Mesothelial cell of epicardium (in vitro differentiated cells): ENCODE data around the gene LY6G5C. TPM values are rescaled to one million over a fixed set of nuclear protein-coding genes. Genes with fewer than 3 reads are reported as not detected.

Experiments
- DNase-seq, 2 experiments: peaks; one replicate each; pipeline ENCODE4 v3.0.0; 2021; ENCODE audit warnings: low spot score in 2 of 2; ENCODE audit not compliant: unreplicated experiment in 2 of 2
- H3K27ac Mint-ChIP-seq: 2 replicates; pipeline ENCODE4 v1.8.0; 2021; ENCODE audit warnings: mixed read lengths
- H3K27me3 Mint-ChIP-seq: 2 replicates; pipeline ENCODE4 v1.8.0; 2021; ENCODE audit warnings: low read depth, mixed read lengths
- H3K36me3 Mint-ChIP-seq: 2 replicates; pipeline ENCODE4 v1.8.0; 2021; ENCODE audit warnings: mixed read lengths
- H3K4me1 Mint-ChIP-seq: 2 replicates; pipeline ENCODE4 v1.8.0; 2021; ENCODE audit warnings: mixed read lengths
- H3K4me3 Mint-ChIP-seq: 2 replicates; pipeline ENCODE4 v1.8.0; 2021; ENCODE audit warnings: mild to moderate bottlenecking, moderate library complexity, mixed read lengths
- H3K9me3 Mint-ChIP-seq: 2 replicates; pipeline ENCODE4 v1.8.0; 2021; ENCODE audit warnings: mixed read lengths
- total RNA-seq: library from RNA; stranded (reverse); gene quantifications from 3 replicates; pipeline ENCODE4 v1.2.1, GENCODE V29; 2021
- TF ChIP-seq, protein P1 (sequence below): fragments of 200-600 bp; sonication (generic); IDR thresholded peaks from one replicate; pipeline ENCODE4 v1.5.0; 2021; ENCODE audit warnings: antibody characterized with exemption; ENCODE audit not compliant: unreplicated experiment

Gene LY6G5C
- total RNA-seq, 1 donor from 2014 or later = 1.5 TPM

DNA sequence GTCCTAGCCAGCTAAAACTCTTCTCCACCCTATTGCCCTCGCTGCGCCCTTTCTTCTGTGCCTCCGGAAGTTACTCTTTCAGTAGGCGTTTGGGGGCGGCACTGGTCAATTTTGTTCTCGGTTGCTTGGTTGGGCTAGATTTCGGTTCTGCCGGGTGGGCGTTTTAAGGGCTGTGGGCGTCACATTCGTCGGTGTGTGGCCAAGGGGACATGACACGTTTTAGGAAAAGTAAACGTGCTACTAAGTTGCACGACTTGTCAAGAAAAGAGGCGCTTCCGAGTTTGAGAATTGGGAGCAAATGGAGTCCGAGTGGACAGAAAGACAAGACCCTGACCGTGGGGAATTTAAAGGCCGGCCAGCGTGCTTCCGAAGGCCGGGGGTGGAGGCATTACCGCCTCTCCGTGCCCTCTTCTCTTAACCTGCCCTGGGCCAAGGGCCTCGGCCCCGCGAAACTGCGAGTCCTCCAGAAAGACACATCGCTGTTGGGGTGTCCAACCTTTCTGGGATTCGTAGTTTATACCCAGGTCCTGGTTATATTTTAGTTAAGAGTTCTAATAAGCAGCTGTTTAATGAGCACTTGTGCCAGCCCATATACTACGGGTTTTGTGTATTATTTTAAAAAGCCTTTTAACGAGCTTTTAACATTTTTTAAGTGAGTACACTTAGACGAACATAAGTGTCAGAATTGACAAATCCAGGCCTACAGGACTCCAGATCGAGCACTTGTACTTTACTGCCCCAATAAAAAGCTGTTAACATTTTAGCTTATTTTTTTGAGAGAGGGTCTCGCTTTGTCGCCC is 27.7 kb downstream of the LY6G5C start:
- H3K4me1 Mint-ChIP-seq = peaks cover 24% of the 10 kb centered on the region

DNA sequence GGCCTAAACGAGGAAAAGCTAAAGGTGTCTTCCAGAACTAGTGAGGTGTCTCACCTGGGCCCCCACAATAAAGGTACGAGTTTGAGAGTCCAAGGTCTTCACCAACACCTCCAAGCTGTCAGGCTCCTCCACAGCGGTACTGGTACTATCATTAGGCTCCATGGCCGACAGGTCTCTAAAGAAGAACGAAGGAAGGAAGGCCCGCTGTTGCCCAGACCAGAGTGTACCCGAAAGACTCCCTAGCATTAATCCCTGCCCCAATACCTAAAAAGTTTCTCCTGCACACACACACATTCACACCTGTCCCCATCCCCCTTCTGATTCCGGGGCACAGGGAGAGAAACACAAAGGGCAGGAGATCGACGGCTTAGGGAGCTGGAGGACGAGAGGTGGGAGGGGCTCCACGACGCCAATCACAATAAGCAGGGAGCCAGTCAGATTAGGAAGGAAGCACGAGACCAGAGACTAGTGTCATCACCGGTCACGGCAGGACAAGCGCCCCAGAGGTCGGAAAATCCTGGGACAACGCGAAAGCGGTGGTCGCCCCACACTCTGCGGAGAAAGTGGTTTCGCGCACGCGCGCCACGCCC is 29.2 kb downstream of the LY6G5C start:
- H3K27me3 Mint-ChIP-seq = no peaks in the 10 kb centered on the region
- H3K4me1 Mint-ChIP-seq = peaks cover 19% of the 10 kb centered on the region
- no peaks in the 10 kb centered on the region for H3K9me3 Mint-ChIP-seq
- H3K4me3 Mint-ChIP-seq = peak overlapping the region; percentile 95
- peak overlapping the region; percentile 100 for H3K27ac Mint-ChIP-seq
- TF ChIP-seq, protein P1, sequence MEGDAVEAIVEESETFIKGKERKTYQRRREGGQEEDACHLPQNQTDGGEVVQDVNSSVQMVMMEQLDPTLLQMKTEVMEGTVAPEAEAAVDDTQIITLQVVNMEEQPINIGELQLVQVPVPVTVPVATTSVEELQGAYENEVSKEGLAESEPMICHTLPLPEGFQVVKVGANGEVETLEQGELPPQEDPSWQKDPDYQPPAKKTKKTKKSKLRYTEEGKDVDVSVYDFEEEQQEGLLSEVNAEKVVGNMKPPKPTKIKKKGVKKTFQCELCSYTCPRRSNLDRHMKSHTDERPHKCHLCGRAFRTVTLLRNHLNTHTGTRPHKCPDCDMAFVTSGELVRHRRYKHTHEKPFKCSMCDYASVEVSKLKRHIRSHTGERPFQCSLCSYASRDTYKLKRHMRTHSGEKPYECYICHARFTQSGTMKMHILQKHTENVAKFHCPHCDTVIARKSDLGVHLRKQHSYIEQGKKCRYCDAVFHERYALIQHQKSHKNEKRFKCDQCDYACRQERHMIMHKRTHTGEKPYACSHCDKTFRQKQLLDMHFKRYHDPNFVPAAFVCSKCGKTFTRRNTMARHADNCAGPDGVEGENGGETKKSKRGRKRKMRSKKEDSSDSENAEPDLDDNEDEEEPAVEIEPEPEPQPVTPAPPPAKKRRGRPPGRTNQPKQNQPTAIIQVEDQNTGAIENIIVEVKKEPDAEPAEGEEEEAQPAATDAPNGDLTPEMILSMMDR = no peak
- H3K36me3 Mint-ChIP-seq = peaks cover 30% of the 10 kb centered on the region
- DNase-seq = no peak

More for the DNA sequence above, 27.7 kb downstream of the LY6G5C start:
- Mint-ChIP-seq H3K9me3 (no peaks in the 10 kb centered on the region), H3K4me3 (peak overlapping the region; percentile 95), H3K27ac (peak overlapping the region; percentile 100), H3K36me3 (peaks cover 21% of the 10 kb centered on the region), H3K27me3 (no peaks in the 10 kb centered on the region)
- DNase-seq = peak in 1 of 2 experiments; percentile 39
- TF ChIP-seq, protein P1 = no peak

DNA sequence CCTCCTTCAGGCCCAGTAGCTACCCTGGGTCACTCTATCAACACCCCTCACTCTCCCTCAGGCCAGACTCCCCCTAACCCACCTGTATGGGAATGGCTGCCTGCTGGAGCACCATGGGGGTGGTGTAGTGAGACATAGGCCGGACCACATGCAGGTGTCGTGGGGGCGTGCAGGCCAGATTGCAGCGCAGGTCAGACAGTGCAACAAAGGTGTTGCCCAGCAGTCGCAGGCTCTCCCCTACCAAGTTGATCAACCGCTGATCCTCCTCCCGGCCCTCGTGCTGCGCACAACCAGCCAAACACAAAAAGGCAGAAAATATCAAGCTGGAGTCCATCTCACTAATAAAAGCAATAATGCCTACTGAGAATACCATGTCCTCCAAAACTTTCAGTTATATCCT is 35.5 kb downstream of the LY6G5C start:
- H3K9me3 Mint-ChIP-seq = no peaks in the 10 kb centered on the region
- H3K27me3 Mint-ChIP-seq = no peaks in the 10 kb centered on the region
- peaks cover 3% of the 10 kb centered on the region for H3K4me1 Mint-ChIP-seq
- no peak overlapping the region for H3K4me3 Mint-ChIP-seq
- no peak overlapping the region for H3K27ac Mint-ChIP-seq
- TF ChIP-seq, protein P1 = no peak
- H3K36me3 Mint-ChIP-seq = peaks cover 42% of the 10 kb centered on the region
- no peak for DNase-seq

DNA sequence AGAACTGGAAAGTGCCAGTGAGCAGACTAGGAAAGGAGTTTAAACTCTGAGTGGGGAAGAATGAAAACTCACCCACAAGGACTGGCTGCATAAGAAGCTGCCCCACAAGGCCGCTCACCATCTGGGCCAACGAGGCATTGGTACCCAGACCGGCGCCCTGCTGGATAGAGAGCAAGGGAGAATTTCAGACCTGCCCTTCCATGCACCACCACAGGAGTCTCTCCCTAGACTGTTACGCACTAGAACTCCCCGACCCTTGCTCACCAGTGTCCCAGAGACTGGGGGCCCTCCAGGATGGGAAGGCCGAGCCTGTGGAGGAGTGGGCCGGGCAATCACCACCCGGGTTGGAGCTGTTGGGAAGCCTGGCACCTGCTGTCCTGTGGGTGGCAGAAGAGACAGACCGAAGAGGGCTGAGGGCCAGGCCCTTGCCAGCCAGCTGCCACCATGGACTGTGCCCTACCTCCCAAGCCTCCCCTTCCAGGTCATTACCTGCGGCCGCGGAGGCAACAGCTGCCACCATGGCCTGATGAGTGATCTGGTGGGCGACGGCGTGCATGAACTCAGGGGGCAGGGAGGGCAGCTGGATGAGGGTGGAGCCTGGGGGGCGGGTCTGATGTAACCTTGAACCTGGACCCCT is 36.9 kb downstream of the LY6G5C start:
- H3K36me3 Mint-ChIP-seq = peaks cover 41% of the 10 kb centered on the region
- H3K4me1 Mint-ChIP-seq = no peaks in the 10 kb centered on the region
- H3K27me3 Mint-ChIP-seq = no peaks in the 10 kb centered on the region
- H3K27ac Mint-ChIP-seq = no peak overlapping the region
- TF ChIP-seq, protein P1 = no peak
- H3K9me3 Mint-ChIP-seq = no peaks in the 10 kb centered on the region
- no peak for DNase-seq
- no peak overlapping the region for H3K4me3 Mint-ChIP-seq

DNA sequence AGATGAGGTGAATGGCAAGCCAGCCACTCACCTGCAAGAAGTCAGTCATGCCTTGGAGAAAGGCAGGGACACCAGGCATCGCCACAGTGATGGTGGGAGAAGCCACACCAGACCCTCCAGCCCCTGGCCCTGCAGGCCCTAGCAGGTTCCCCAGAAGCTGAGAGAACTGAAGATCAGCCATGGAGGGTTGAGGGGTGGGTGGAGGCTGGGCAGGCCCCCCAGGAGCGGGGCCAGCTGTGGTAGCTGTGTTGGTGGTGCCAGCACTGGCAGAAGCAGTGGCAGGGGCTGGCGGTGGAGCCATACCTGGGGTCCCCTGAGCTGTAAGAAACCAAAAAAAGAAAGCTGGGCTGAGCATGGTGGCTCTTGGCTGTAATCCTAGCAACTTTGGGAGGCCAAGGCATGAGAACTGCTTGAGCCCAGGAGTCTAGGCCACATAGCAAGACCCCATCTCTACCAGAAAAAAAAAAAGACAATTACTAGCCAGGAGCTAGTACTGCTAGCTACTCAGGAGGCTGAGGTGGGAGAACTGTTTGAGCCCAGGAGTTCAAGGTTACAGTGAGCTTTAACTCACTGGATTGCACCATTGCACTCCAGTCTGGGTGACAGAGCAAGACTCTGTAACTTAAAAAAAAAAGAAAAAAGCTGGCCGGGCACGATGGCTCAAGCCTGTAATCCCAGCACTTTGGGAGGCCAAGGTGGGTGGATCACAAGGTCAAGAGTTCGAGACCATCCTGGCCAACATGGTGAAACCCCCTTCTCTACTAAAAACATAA is 37.9 kb downstream of the LY6G5C start:
- no peaks in the 10 kb centered on the region for H3K9me3 Mint-ChIP-seq
- H3K4me1 Mint-ChIP-seq = no peaks in the 10 kb centered on the region
- no peaks in the 10 kb centered on the region for H3K27me3 Mint-ChIP-seq
- no peak overlapping the region for H3K4me3 Mint-ChIP-seq
- no peak for DNase-seq
- H3K36me3 Mint-ChIP-seq = peaks cover 38% of the 10 kb centered on the region
- TF ChIP-seq, protein P1 = no peak
- H3K27ac Mint-ChIP-seq = no peak overlapping the region
